Activated T-cell treated with anti-CD3 and anti-CD28 coated beads for 48 hours (primary cell): ENCODE data around the gene MIPOL1.

ENCODE experiments used
- DNase-seq: peaks from one replicate; pipeline ENCODE4 v3.0.0-alpha.2; 2020; ENCODE audit warnings: low read depth

The MIPOL1 gene

DNA sequence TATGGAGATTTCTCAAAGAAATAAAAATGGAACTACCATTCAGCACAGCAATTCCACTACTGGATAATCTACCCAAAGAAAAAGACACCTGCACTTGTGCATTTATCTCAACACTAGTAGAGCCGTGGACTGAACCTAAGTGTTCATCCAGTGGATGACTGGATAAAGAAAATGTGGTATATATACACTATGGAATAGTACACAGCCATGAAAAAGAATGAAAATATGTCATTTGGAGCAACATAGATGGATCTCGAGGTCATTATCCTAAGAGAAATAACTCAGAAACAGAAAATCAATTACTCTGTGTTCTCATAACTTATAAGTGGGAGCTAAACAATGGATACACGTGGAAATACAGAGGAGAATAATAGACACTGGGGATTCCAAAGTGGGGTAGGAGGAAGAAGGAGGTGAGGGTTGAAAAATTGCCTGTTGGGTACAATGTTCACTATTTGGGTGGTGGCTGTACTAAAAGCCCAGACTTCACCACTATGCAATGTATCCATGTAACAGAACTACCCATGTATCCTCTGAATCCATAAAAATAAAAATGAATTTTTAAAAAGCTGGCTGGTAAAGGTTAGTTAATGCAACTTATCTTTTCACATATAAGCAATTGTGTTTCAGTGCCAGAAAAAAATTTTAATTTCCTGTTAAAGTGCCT is 266.6 kb downstream of the MIPOL1 start:
- no peak for DNase-seq

DNA sequence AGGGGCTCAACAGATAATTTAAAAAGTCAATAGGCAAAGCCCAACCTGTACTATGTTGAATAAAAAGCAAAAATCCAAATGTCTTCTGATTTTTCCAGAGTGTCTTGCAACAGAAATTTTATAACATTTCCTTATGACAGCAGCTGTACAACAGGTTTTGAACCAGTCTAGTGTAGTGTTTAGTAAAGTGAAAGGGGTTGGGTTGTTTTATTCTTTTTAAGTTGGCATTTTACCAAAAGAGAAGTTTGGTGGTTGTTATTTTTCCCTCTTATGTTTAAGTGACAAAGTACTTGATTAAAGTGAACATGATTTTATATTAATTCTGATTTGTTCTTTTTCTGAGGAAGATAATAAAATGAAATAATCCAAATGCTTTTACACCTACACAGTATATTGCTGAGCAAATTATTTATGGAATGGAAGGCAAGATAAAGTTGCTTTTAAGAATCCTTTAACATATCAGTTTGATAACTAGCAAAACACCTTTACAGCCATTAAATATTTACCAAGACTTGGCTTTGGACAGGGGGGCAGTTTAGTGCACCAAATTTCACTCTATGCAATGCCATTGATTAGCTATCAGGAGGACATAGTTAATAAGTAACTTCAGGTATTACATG is 268.4 kb downstream of the MIPOL1 start:
- no peak for DNase-seq

DNA sequence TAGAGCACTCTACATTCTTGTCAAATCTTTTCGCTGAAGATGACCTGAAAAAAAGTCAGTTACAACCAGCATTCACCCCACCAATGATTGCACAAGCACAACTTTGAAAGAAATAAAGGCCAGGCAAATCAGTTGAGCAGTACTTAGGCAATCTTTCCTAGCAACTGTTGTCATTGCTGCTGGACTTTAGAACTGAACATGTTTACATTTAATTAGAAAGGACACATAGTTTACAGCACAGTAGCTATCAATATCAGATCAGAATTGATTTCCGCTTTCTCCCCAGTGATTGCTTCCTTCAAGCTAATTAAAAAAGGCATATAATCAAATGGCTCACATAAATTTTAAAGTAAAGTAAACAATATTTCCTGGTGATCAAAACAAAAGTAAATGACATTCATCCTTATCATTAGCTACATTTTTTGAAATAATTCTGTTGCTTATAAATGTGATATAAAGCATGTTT is 268.9 kb downstream of the MIPOL1 start:
- no peak for DNase-seq

DNA sequence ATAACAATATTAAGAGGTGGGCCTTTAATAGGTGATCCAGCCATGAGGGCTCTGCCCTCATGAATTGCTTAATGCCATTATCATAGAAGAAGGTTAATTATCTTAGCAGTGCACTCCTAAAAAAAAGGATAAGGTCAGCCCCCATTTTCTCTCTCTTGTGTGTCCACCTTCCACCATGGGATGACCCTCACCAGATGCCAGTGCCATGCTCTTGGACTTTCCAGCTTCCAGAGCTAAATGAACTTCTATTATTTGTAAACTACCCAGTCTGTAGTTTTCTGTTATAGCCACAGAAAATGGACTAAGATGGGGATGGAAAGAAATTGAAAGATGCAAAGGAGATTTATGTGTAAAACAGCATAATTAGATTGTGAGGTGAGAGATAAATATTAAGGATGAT is 271.9 kb downstream of the MIPOL1 start:
- DNase-seq, result no peak

DNA sequence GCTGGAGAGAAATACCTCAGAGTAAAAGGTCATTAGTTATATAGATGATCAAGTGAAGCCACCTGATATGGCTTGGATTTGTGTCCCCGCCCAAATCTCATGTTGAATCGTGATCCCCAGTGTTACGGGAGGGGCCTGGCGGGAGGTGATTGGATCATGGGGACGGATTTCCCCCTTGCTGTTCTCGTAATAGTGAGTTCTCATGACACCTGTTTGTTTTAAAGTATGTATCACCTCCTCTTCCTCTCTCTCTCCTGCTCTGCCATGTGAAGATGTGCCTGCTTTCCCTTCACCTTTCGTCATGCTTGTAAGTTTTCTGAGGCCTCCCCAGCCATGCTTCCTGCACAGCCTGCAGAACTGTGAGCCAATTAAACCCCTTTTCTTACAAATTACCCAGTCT is 272.5 kb downstream of the MIPOL1 start:
- DNase-seq, result no peak

DNA sequence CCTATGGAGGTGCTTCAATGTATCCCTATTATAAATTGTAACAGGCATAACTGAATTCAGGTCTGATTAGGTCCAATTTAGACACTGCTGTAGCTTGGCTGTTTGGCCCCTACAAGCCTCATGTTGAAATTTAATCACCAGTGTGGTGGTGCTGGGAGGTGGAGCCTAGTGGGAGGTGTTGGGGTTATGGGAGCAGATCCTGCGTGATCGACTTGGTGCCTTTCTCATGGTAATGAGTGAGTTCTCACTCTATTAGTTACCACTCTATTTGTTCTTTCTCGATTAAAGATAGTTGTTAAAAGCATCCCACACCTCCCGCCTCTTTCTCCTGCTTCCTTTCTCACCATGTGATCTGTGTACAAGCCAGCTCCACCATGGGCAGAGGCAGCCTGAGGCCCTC is 275.2 kb downstream of the MIPOL1 start:
- DNase-seq, result no peak

DNA sequence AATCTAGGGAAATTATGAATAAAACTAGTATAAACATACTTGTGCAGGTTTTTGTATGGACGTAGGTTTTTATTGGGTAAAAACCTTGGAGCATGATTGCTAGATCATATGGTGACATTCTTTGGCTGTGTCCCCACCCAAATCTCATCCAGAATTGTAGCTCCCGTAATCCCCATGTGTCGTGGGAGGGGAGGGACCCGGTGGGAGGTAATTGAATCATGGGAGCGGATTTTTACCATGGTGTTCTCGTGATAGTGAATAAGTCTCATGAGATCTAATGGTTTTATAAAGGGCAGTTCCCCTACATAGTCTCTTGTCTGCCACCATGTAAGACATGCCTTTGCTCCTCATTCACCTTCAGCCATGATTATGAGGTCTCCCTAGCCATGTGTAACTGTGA is 276.5 kb downstream of the MIPOL1 start:
- DNase-seq, result no peak

DNA sequence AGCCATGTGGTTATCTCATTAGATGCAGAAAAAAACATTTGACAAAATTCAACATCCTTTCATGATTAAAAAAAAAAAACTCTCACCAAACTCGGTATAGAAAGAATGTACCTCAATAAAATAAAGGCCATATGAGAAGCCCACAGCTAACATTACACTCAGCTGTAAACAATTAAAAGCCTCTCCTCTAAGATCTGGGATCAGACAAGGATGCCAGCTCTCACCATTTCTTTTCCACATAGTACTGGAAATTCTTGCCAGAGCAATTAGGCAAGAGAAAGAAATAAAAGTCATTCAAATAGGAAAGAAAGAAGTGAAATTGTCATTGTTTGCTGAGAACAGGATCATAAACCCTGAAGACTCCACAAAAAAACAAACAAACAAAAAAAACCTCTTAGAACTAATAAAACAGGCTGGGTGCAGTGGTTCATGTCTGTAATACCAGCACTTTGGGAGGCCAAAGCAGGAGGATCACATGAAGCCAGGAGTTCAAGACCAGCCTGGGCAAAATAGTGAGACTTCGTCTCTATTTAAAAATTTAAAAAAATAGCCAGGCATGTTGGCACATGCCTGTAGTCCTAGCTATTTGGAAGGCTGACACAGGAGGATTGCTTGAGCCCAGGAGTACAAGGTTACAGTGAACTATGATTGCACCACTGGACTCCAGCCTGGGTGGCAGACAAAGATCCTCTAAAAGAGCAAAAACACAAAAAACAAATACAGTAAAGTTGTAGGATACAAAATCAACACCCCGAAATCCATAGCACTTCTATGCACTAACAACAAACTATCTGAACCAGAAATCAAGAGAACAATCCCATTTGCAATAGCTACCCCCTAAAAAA is 282.9 kb downstream of the MIPOL1 start:
- DNase-seq, result no peak

DNA sequence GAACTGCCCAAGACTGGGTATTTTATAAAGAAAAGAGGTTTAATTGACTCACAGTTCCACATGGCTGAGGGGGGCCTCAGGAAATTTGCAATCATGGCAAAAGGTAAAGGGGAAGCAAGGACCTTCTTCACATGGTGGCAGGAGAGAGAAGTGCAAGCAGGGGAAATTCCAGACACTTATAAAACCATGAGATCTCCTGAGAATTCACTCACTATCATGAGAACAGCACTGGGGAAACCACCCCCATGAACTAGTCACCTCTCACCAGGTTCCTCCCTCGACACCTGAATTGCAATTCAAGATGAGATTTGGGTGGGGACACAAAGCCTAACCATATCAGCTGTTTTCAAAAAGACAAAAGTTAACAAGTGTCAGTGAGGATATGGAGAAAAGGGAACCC is 284.7 kb downstream of the MIPOL1 start:
- DNase-seq, result no peak

DNA sequence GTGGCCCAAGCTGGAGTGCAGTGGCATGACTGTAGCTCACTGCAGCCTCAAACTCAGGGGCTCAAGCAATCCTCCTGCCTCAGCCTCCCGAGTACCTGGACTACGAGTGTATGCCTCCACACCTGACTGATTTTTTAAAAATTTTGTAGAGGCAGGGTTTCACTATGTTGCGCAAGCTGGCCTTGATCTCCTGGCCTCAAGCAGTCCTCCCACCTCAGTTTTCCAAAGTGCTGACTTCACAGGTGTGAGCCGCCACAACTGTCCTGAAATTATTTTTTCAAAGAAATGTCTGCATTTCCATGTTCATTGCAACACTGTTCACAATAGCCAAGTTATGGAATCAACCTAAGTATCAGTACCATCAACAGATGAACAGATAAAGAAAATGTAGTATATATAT is 285.9 kb downstream of the MIPOL1 start:
- DNase-seq, result no peak

DNA sequence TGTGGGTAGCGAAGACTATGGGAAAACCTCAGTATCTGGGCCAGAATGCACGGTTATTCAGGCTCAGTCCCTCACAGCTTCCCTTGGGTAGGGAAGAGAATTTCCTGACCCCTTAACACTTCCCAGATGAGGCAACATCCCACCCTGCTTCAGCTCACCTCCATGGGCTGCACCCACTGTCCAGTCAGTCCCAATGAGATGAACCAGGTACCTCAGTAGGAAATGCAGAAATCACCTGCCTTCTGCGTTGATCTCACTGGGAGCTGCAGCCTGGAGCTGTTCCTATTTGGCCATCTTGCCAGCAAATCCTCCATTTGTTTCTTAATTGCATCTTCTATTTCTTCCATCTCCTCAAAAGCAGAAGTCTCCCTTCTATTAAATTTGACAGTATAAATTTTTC is 292.9 kb downstream of the MIPOL1 start:
- DNase-seq, result no peak

DNA sequence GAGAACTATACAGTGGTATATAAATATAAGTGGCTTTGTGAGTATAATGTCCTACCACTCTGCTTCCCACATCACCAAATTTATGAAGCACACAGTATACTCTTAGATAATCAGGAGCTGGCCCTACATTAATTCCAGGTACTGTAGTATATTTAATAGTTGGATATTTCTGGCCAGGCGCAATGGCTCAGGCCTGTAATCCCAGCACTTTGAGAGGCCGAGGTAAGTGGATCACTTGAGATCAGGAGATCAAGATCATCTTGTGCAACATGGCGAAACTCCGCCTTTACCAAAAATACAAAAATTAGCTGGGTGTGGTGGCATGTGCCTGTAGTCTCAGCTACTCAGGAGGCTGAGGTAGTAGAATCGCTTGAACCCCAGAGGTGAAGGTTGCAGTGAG is 293.3 kb downstream of the MIPOL1 start:
- no peak for DNase-seq

DNA sequence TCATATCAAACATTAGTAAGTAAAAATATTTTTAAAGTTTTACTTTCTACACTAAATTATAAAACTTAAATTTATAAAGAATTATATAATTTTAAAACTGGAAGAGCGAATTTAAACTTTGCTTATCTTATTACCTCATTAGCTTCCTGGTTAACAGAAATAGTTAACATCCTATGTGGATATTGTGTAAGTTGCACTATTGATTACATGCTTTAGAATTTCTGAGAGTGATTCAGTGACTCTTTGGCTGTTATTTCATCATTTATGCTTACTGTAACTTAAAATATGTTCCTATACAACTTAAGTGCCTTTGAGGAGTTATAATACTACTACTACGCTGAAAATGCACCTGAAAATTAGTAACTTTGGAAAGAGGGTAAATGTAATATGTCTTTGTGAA is 295.9 kb downstream of the MIPOL1 start:
- no peak for DNase-seq

DNA sequence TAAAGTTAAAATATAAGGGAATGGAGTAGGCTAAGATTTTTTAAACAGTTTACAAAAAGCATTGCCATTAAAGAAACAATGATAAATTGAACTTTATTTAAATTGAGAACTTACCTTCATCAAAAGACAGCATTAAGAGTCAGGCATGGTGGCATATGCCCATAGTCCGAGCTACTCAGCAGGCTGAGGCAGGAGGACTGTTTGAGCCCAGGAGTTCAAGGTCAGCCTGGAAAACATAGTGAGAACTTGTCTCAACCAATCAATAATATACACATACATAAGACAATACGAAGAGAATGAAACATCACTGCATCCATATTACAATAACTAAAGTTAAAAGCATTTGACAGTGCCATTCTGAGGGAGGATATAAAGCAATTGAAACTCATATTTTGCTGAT is 299.7 kb downstream of the MIPOL1 start:
- no peak for DNase-seq

DNA sequence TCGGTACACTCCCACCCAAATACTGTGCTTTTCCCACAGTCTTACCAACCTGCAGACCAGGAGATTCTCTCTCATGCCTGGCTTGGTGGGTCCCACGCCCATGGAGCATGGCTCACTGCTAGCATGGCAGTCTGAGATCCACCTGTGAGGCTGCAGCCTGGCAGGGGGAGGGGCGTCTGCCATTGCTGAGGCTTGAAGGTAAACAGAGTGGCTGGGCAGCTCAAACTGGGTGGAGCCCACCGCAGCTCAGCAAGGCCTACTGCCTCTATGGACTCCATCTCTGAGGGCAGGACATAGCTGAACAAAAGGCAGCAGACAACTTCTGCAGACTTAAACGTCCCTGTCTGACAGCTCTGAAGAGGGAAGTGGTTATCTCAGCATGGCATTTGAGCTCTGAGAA is 304.1 kb downstream of the MIPOL1 start:
- no peak for DNase-seq

DNA sequence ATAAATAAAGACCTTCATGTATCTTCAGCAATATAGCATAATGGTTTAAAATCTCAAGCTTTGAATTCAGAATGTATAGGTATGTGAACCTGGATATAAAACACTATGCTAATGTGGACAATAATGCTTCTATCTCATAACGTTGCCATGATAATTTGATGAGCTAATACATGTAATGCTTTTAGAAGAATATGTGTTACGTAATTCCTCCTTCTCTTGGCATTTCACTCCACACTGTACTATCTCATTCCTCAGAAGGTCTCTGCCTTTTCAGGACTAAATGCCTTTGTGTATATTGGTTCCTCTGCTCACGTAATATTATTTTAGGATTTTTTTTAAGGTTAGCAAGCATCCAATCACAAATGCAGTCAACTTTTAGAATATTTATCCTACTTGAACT is 310.8 kb downstream of the MIPOL1 start:
- DNase-seq, result no peak

DNA sequence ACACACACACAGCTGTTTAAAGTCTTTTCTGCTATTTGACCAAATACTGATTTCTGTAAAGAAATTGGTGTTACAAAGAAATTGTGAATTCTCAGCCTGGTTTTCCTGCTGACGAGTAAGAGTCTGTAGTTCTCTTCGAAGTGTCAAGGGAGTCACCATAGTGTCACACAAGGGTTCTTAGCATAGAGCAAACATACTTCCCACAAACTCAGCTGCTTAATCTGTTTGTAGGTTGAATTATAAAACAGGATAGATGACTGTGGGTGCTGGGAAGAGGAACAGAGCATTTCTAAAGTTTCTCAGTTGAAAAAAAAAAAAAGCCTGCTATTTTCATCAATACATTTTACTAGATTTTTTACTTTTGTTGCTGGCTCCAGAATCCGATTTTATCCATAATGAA is 314.4 kb downstream of the MIPOL1 start:
- no peak for DNase-seq

DNA sequence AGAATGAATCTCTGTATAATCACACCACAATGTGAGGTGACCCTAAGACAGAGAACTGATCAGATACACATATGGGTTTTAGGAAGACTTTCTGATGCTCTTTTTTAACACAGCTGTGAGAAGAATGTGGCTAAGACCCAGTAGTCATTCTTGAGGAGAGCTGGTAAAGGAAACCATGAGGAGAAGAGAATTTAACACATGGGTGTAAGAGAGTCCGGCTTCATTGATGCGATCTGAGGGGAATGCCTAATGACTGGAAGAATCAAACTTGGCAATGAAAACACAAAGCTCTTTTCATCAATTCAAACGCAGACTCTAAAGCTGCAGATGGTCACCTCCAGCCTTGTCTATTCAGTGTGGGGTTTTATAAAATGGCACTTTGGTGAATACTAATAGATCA is 318.0 kb downstream of the MIPOL1 start:
- no peak for DNase-seq

DNA sequence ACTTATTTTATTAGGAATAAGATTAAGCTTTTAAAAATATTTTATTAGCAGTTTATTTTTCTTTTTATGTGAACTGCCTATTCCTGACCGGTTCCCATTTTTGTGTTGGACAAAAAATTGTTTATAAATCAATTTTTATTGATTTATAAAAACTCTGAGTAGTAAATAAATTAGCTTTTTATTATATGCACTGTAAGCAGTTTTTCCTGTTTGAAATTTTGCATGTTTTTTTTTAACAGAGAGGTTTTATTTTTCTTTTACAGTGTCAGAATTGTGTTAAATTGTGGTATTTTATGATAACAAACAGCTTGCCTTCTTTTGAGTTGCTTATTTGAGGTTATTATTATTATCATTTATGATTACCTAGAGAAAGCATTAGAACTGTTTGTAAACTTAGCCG is 329.3 kb downstream of the MIPOL1 start:
- no peak for DNase-seq

DNA sequence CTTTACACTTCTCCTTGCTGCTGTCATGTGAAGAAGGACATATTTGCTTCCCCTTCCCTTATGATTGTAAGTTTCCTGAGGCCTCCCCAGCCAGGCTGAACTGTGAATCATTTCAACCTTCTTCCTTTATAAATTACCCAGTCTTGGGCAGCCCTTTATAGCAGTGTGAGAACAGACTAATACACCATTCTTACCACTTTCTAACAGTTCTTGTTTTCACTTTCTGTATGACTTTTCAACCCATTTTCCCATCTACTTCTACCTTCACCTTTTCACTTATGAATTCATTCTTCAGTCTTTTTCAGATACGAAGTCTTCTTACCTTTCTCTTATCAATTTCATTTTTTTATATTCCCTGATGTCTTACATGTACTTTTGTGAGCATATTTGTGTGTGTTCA is 342.3 kb downstream of the MIPOL1 start:
- no peak for DNase-seq

DNA sequence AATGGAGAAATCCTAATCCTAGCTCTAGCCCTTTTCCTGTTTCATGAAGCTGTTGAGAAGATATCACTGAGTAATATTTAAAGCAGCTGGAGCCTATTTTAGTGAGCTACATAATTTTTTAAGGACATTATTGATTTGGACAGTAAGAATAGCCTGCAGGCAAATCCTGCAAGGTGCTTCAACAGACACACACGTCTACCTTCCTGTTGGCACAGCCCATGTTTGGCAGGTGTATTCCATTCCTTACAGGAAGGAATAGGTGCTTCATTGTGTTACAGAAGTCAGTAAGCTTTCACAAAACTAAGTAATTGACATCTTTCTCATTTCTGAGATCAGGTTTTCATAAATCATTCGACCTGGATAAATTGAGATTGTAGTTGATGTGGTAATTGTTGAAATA is 346.7 kb downstream of the MIPOL1 start:
- no peak for DNase-seq

DNA sequence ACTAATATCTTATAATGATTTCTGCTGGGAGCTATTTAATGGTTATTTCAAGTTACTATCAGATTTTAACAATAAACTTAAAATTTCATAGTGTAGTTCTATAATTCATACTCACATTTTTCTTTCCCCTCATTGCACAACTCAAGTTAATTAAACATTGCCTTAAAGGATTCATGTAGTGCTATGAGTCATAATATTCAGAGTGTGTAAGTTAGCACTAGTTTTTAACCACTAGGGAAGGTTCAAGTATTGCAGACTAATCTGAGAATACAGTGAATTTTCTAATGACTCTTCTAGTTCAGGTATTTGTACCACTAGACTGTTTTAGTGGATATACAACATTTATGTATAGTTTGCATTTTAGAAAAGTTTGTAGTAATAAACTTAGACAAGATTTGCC is 347.4 kb downstream of the MIPOL1 start:
- DNase-seq, result no peak
